IMR-90 (cell line): ENCODE measurements around the gene FAAP20. TPM values are rescaled to one million over a fixed set of nuclear protein-coding genes. Genes with fewer than 3 reads are reported as not detected.
A peak's percentile ranks its signal among the peaks of the same experiment; 100 is the strongest.

Source experiments
- ATAC-seq: fragments of 200-7000 bp; cut with Tn5 transposase; 2 replicates; pipeline ENCODE4 v1.9.1; 2020; ENCODE audit warnings: low read depth, mild to moderate bottlenecking, moderate library complexity
- BruUV-seq: library from RNA; stranded (reverse); fragments of 400-500 nt; replicated peaks from 2 replicates; lab custom pipeline; 2021; lab: Mats Ljungman, UMichigan
- CTCF ChIA-PET: fragments of 300-600 bp; formaldehyde crosslinking; extraction: SDS; loops from one replicate; lab custom pipeline; 2021; ENCODE audit warnings: antibody characterized with exemption; lab: Yijun Ruan, JAX
- POLR2A ChIA-PET: fragments of 300-600 bp; sonication (Branson Sonifier 250); formaldehyde crosslinking; loops from one replicate; lab custom pipeline; 2022; ENCODE audit warnings: antibody characterized with exemption; ENCODE audit not compliant: unreplicated experiment; lab: Charles Lee
- DNase-seq: peaks from one replicate; pipeline ENCODE4 v3.0.0; 2013
- H2AFZ ChIP-seq: replicated peaks from 2 replicates; pipeline ENCODE3; 2013; ENCODE audit warnings: low read length, mild to moderate bottlenecking; ENCODE audit not compliant: poor library complexity
- H2AK5ac ChIP-seq: 2 replicates; pipeline ENCODE4 v1.6.1; 2013; ENCODE audit warnings: low read depth, low read length, inconsistent platforms
- H2AK9ac ChIP-seq: replicated peaks from 2 replicates; pipeline ENCODE3; 2013; ENCODE audit warnings: mild to moderate bottlenecking, low read depth, low read length, moderate library complexity; ENCODE audit not compliant: poor library complexity
- H2BK120ac ChIP-seq: 2 replicates; pipeline ENCODE4 v1.6.1; 2013; ENCODE audit warnings: low read depth, low read length, inconsistent platforms
- H2BK15ac ChIP-seq: 3 replicates; pipeline ENCODE4 v1.6.1; 2013; ENCODE audit warnings: low read depth, low read length, inconsistent platforms
- H2BK20ac ChIP-seq: 2 replicates; pipeline ENCODE4 v1.6.1; 2013; ENCODE audit warnings: low read depth, mild to moderate bottlenecking, inconsistent platforms, low read length, moderate library complexity
- H2BK5ac ChIP-seq: 2 replicates; pipeline ENCODE4 v1.6.1; 2013; ENCODE audit warnings: mild to moderate bottlenecking, low read depth, low read length, inconsistent platforms; ENCODE audit not compliant: poor library complexity, severe bottlenecking
- H3K14ac ChIP-seq: replicated peaks from 2 replicates; pipeline ENCODE4 v1.6.1; 2013; ENCODE audit warnings: low read depth, low read length, inconsistent platforms
- H3K18ac ChIP-seq: 2 replicates; pipeline ENCODE4 v1.6.1; 2013; ENCODE audit warnings: low read depth, low read length, control low read depth
- H3K23ac ChIP-seq: 2 replicates; pipeline ENCODE4 v1.6.1; 2013; ENCODE audit warnings: low read depth, low read length, inconsistent platforms
- H3K27ac ChIP-seq: 2 replicates; pipeline ENCODE4 v1.5.1; 2013; ENCODE audit warnings: mild to moderate bottlenecking, control low read depth, low read length; ENCODE audit not compliant: insufficient read depth
- H3K27me3 ChIP-seq: 2 replicates; pipeline ENCODE4 v1.6.1; 2013; ENCODE audit warnings: low read length; ENCODE audit not compliant: control insufficient read depth, insufficient read depth
- H3K36me3 ChIP-seq: 2 replicates; pipeline ENCODE4 v1.6.1; 2013; ENCODE audit warnings: low read length, mixed read lengths; ENCODE audit not compliant: control insufficient read depth, insufficient read depth
- H3K4ac ChIP-seq: 2 replicates; pipeline ENCODE4 v1.6.1; 2013; ENCODE audit warnings: low read depth, low read length, inconsistent platforms
- H3K4me1 ChIP-seq: 2 replicates; pipeline ENCODE4 v1.6.1; 2013; ENCODE audit warnings: low read length, mixed read lengths; ENCODE audit not compliant: control insufficient read depth, insufficient read depth
- H3K4me2 ChIP-seq: 2 replicates; pipeline ENCODE4 v1.6.1; 2013; ENCODE audit warnings: low read depth, mild to moderate bottlenecking, control low read depth, low read length, moderate library complexity
- H3K4me3 ChIP-seq: 2 replicates; pipeline ENCODE4 v1.5.1; 2013; ENCODE audit warnings: low read depth, mild to moderate bottlenecking, control low read depth, low read length, moderate library complexity; ENCODE audit not compliant: insufficient read depth
- H3K56ac ChIP-seq: 2 replicates; pipeline ENCODE4 v1.6.1; 2013; ENCODE audit warnings: low read length, inconsistent platforms; ENCODE audit not compliant: insufficient read depth; ENCODE audit errors: extremely low read depth
- H3K79me1 ChIP-seq, 2 experiments: 2 replicates each; pipeline ENCODE4 v1.6.1; 2013; ENCODE audit warnings: low read length in 2 of 2, inconsistent platforms in 1 of 2, low read depth in 1 of 2
- H3K9ac ChIP-seq: 2 replicates; pipeline ENCODE4 v1.6.1; 2013; ENCODE audit warnings: low read depth, low read length, control low read depth
- H3K9me1 ChIP-seq: 2 replicates; pipeline ENCODE4 v1.6.1; 2013; ENCODE audit warnings: low read length, inconsistent platforms; ENCODE audit not compliant: insufficient read depth
- H3K9me3 ChIP-seq: 2 replicates; pipeline ENCODE4 v1.6.1; 2013; ENCODE audit warnings: low read length; ENCODE audit not compliant: control insufficient read depth, insufficient read depth
- H4K20me1 ChIP-seq: 2 replicates; pipeline ENCODE4 v1.6.1; 2013; ENCODE audit warnings: low read length, inconsistent platforms; ENCODE audit not compliant: insufficient read depth
- H4K5ac ChIP-seq: 2 replicates; pipeline ENCODE4 v1.6.1; 2013; ENCODE audit warnings: mild to moderate bottlenecking, low read depth, low read length, control low read depth
- H4K8ac ChIP-seq, 2 experiments: 2 replicates each; pipeline ENCODE4 v1.6.1; 2013; ENCODE audit warnings: low read depth in 2 of 2, low read length in 2 of 2, control low read depth in 1 of 2, inconsistent platforms in 1 of 2
- H4K91ac ChIP-seq: 2 replicates; pipeline ENCODE4 v1.6.1; 2013; ENCODE audit warnings: low read depth, low read length, inconsistent platforms; ENCODE audit not compliant: insufficient read depth
- BHLHE40 ChIP-seq: fragments of 150-350 bp; IDR thresholded peaks from 2 replicates; pipeline ENCODE4 v1.6.1; 2016; ENCODE audit warnings: mild to moderate bottlenecking, low read depth, low read length
- CHD1 ChIP-seq: IDR thresholded peaks from 2 replicates; pipeline ENCODE4 v1.6.1; 2012; ENCODE audit warnings: low read depth, low read length, improper control_type of control experiment
- ELK1 ChIP-seq: fragments of 150-350 bp; IDR thresholded peaks from 2 replicates; pipeline ENCODE4 v1.6.1; 2016; ENCODE audit warnings: low read depth, mild to moderate bottlenecking, low read length, moderate library complexity, borderline replicate concordance
- FOS ChIP-seq: fragments of 150-350 bp; IDR thresholded peaks from 2 replicates; pipeline ENCODE4 v1.6.1; 2016; ENCODE audit warnings: low read depth, low read length
- MAZ ChIP-seq: IDR thresholded peaks from 2 replicates; pipeline ENCODE4 v1.6.1; 2012; ENCODE audit warnings: low read depth, mild to moderate bottlenecking, low read length, improper control_type of control experiment, moderate library complexity, borderline replicate concordance
- POLR2A ChIP-seq: IDR thresholded peaks from 2 replicates; pipeline ENCODE4 v1.6.1; 2012; ENCODE audit warnings: mild to moderate bottlenecking, low read depth, low read length
- RAD21 ChIP-seq: IDR thresholded peaks from 2 replicates; pipeline ENCODE4 v1.6.1; 2012; ENCODE audit warnings: low read length, improper control_type of control experiment
- RCOR1 ChIP-seq: IDR thresholded peaks from 2 replicates; pipeline ENCODE4 v1.6.1; 2012; ENCODE audit warnings: mild to moderate bottlenecking, low read length, improper control_type of control experiment; ENCODE audit not compliant: insufficient replicate concordance
- WGBS, 2 experiments: methylation state at CpG; one replicate each; pipeline versions ENCODE4 v1.1.5 to v1.1.7; 2013; ENCODE audit warnings: missing lambda C conversion rate in 2 of 2; ENCODE audit not compliant: insufficient read length in 1 of 2; ENCODE audit errors: extremely low coverage in 2 of 2; 5-methylcytosine and 5-hydroxymethylcytosine counted together
- dilution Hi-C: fragments of 300-500 bp; cut with HindIII; formaldehyde crosslinking; loops from one replicate; pipeline ENCODE4 v1.14.3; 2018; ENCODE audit warnings: low sequenced_read_pairs; ENCODE audit not compliant: unreplicated experiment
- in situ Hi-C: fragments of 300-500 bp; cut with MboI; formaldehyde crosslinking; loops from 3 replicates; pipeline ENCODE4 v1.14.3; 2019; ENCODE audit warnings: low sequenced_read_pairs, inconsistent platforms, mixed read lengths
- intact Hi-C: fragments of 100-400 bp; cut with micrococcal nuclease; formaldehyde crosslinking; loops from 2 replicates; pipeline ENCODE4 v1.10.0; 2022
- polyA plus RNA-seq, 3 experiments: library from polyadenylated mRNA; depleted of rRNA; stranded (reverse); fragments of >200 nt; gene quantifications; 2 replicates each; pipeline ENCODE4 v1.2.3, GENCODE V29; 2012; ENCODE audit warnings: low replicate concordance in 1 of 3
- total RNA-seq: library from RNA; depleted of rRNA; stranded (reverse); fragments of >200 nt; gene quantifications from 2 replicates; pipeline ENCODE4 v1.2.3, GENCODE V29; 2012
- TF ChIP-seq, protein P1 (sequence below): conservative IDR thresholded peaks from 2 replicates; pipeline ENCODE4 v1.5.1; 2012; ENCODE audit warnings: mild to moderate bottlenecking, low read depth, low read length, improper control_type of control experiment

The FAAP20 gene
- total and polyA plus RNA-seq, 2 of the 4 experiments (the other 2 are of a cell fraction) = 6.5 to 31.5 TPM

DNA sequence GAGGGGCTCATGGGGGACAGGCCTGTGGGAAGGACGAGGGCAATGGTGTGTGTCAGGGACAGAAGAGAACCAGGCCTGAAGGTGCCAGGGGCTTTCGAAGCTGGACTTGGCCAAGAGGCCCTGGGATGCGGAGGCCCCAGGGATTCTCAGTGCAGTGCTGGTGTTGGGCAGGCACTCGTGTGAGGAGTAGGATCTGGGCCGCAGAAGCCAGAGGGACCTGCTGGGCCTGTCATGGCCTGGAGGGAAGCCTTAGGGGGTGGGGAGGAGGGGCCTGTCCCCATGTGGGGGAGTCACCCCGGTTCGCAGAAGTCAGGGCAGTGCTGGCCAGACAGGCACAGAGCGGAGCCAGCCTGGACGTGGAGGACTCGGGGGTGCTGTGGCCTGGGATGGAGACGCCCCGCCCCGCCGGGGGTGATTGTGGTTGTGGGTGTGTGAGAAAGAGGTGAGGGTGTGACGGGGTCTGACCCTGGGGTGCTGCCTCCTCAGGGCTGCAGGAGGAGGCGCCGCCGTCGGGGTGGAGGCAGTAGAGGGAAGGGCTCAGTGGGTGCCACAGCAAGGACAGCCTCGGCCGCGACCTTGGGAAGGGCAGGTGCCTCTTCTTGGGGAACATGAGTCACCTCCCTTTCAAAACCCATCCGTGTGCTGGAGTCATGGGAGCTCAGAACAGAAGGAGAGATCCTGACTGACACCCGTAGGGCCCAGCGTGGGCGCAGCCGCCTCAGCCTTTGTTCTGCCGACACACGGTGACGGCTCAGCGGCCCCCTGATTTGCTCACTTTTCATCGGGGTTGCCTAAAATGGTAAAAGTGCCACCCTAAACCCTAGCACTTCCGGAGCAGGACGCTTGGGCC, 33.9 kb downstream of the FAAP20 start:
- TF ChIP-seq RCOR1 (no peak), FOS (no peak), BHLHE40 (no peak), POLR2A (no peak), RAD21 (no peak), ELK1 (no peak), MAZ (no peak), CHD1 (no peak)
- TF ChIP-seq, protein P1, sequence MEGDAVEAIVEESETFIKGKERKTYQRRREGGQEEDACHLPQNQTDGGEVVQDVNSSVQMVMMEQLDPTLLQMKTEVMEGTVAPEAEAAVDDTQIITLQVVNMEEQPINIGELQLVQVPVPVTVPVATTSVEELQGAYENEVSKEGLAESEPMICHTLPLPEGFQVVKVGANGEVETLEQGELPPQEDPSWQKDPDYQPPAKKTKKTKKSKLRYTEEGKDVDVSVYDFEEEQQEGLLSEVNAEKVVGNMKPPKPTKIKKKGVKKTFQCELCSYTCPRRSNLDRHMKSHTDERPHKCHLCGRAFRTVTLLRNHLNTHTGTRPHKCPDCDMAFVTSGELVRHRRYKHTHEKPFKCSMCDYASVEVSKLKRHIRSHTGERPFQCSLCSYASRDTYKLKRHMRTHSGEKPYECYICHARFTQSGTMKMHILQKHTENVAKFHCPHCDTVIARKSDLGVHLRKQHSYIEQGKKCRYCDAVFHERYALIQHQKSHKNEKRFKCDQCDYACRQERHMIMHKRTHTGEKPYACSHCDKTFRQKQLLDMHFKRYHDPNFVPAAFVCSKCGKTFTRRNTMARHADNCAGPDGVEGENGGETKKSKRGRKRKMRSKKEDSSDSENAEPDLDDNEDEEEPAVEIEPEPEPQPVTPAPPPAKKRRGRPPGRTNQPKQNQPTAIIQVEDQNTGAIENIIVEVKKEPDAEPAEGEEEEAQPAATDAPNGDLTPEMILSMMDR = no peak
- Histone ChIP-seq H3K9me1 (no peaks in the 10 kb centered on the region), H2BK120ac (no peak overlapping the region), H4K91ac (no peak overlapping the region), H3K27ac (no peak overlapping the region), H2AK5ac (no peak overlapping the region), H3K9ac (no peak overlapping the region), H3K4me2 (no peak overlapping the region), H2AFZ (peak overlapping the region; percentile 14), H3K36me3 (no peaks in the 10 kb centered on the region), H2AK9ac (no peak overlapping the region), H3K4me3 (no peak overlapping the region), H4K5ac (no peak overlapping the region), H3K4ac (no peak overlapping the region), H3K9me3 (peaks cover 4% of the 10 kb centered on the region; the same call in 1 of the 2 replicates), H3K27me3 (peaks cover 14% of the 10 kb centered on the region), H3K56ac (no peak overlapping the region), H3K4me1 (no peaks in the 10 kb centered on the region), H3K23ac (no peak overlapping the region), H2BK20ac (no peak overlapping the region), H4K20me1 (no peaks in the 10 kb centered on the region), H3K18ac (no peak overlapping the region), H4K8ac (no peak overlapping the region), H3K14ac (no peak overlapping the region), H3K79me1 (no peaks in the 10 kb centered on the region), H2BK15ac (no peak overlapping the region), H2BK5ac (no peak overlapping the region)
- POLR2A ChIA-PET = no interaction called here
- in situ Hi-C loops = no loop called here
- WGBS, 2 experiments = 82% methylated on average over 17 of the region's 34 CpGs; no CpG with 5 or more reads in 1 of the 2 experiments
- dilution Hi-C loops = no loop called here
- CTCF ChIA-PET = interaction anchor here (1.1 kb wide), 1 partner anchor 14 kb away, joined by 3 read pairs; no protein-coding TSS in a partner anchor
- intact Hi-C loops = no loop called here
- no TSS peak for BruUV-seq
- ATAC-seq = no peak
- no peak for DNase-seq
